ENCODE results near the gene SLC51A.

The SLC51A gene

GRCh38 chr3:196263819-196264218 lies 47.5 kb downstream of the SLC51A start:
- no peak for DNase-seq (ENCODE audit: low read depth)
- no peak overlapping the region for H3K4me3 ChIP-seq (ENCODE audit: low read depth, low read length)
- TF ChIP-seq, protein P1, sequence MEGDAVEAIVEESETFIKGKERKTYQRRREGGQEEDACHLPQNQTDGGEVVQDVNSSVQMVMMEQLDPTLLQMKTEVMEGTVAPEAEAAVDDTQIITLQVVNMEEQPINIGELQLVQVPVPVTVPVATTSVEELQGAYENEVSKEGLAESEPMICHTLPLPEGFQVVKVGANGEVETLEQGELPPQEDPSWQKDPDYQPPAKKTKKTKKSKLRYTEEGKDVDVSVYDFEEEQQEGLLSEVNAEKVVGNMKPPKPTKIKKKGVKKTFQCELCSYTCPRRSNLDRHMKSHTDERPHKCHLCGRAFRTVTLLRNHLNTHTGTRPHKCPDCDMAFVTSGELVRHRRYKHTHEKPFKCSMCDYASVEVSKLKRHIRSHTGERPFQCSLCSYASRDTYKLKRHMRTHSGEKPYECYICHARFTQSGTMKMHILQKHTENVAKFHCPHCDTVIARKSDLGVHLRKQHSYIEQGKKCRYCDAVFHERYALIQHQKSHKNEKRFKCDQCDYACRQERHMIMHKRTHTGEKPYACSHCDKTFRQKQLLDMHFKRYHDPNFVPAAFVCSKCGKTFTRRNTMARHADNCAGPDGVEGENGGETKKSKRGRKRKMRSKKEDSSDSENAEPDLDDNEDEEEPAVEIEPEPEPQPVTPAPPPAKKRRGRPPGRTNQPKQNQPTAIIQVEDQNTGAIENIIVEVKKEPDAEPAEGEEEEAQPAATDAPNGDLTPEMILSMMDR (IDR thresholded peaks at IDR 0.05; ENCODE audit: insufficient read depth, low read depth, low read length, missing control alignments), result no peak

DNA sequence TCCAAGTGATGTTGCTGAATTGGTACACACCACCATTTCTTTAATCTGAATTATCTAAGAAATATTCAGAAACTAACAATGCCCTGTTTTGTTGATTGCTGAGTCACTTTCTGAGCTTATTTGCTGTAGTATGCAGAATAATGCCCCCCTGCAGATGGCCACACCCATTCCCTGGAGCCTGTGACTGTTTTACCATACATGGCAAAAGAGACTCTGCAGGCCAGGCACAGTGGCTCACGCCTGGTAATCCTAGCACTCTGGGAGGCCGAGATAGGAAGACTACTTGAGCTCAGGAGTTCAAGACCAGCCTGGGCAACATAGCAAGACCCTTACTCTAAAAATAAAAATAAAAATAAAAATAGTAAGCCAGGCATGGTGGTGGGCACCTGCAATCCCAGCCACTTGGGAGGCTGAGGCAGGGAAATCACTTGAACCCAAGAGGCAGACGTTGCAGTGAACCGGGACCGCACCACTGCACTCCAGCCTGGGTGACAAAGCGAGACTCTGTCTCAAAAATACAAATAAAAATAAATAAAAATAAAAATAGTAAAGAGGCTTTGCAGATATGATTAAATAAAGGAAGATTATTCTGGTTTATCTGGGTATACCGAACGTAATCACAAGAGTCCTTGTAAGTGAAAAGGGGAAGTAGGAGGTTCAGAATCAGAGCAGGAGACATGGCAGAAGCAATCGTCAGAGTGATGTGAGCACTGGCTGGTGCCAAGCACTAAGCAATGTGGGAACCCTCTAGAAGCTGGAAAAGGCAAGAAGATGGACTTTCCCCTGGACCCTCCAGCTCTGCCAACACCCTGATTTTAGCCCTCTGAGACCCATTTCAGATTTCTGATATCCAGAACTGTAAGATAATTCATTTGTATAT lies 52.2 kb downstream of the SLC51A start:
- TF ChIP-seq, protein P1 (IDR thresholded peaks at IDR 0.05; ENCODE audit: insufficient read depth, low read depth, low read length, missing control alignments), result no peak
- no peak for DNase-seq (ENCODE audit: low read depth)
- no peak overlapping the region for H3K4me3 ChIP-seq (ENCODE audit: low read depth, low read length)

DNA sequence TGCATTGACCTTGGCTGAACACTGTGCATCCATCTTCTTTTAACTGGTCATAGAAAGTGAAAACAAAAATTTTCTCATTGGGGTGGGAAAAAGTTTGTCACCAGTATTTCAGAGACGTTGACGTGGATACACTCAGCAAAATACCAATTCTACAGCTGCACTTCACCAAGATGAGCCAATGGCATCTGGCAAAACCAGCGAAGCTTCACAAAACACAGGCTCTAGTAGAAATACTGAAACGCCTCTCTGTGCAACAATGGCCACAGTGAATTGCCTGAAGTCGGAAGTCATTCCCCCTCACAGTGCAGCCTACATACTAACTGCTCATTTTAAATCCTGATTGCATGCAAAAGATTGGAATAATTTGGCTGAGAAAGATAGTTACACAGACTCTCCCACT lies 54.2 kb downstream of the SLC51A start:
- no peak for DNase-seq (ENCODE audit: low read depth)
- TF ChIP-seq, protein P1 (IDR thresholded peaks at IDR 0.05; ENCODE audit: insufficient read depth, low read depth, low read length, missing control alignments), result no peak
- no peak overlapping the region for H3K4me3 ChIP-seq (ENCODE audit: low read depth, low read length)

DNA sequence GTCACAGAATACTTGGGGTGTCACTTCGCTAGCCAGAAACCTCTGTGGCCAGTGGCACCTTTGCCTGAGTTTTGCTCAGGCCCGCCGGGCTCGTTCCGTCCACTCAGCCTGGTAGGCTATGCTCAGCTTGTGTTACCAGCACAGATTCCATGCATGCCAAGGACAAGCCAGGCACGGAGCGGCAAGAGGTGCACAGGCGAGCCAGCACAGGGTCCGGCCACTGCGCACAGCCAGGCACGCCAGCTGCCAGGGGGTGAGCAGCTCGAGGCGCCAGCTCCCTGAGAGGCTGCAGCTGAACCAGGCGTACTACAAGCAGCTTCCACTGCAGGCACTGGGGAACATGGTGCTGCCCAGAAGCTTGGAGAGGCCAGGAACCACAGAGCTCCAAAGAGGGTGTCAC lies 56.5 kb downstream of the SLC51A start:
- DNase-seq (ENCODE audit: low read depth), result no peak
- TF ChIP-seq, protein P1 (IDR thresholded peaks at IDR 0.05; ENCODE audit: insufficient read depth, low read depth, low read length, missing control alignments), result no peak
- H3K4me3 ChIP-seq (ENCODE audit: low read depth, low read length), result no peak overlapping the region

GRCh38 chr3:196273655-196274054 lies 57.3 kb downstream of the SLC51A start:
- DNase-seq (ENCODE audit: low read depth), result no peak
- no peak overlapping the region for H3K4me3 ChIP-seq (ENCODE audit: low read depth, low read length)
- TF ChIP-seq, protein P1 (IDR thresholded peaks at IDR 0.05; ENCODE audit: insufficient read depth, low read depth, low read length, missing control alignments), result no peak

DNA sequence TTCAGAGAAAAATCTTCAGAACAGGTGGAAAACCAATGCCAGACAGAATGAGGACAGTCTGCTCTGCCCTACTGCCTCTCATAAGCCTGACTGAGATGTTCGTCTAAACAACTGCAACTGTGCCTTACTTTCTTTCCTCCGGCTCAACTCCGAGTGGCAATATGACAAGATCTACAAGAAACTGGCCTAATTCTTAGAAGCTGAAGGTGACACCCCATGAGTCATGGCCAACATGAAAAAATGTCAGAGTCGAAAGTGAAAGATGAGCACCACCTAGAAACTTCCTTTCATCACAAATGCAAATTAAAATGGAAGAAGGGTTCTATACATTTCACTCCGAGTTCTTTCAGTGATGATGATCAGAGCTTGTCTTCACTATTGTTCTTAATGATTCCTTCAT lies 58.3 kb downstream of the SLC51A start:
- TF ChIP-seq, protein P1 (IDR thresholded peaks at IDR 0.05; ENCODE audit: insufficient read depth, low read depth, low read length, missing control alignments), result no peak
- H3K4me3 ChIP-seq (ENCODE audit: low read depth, low read length), result peak overlapping the region; percentile 57
- DNase-seq (ENCODE audit: low read depth), result peak; percentile 92

DNA sequence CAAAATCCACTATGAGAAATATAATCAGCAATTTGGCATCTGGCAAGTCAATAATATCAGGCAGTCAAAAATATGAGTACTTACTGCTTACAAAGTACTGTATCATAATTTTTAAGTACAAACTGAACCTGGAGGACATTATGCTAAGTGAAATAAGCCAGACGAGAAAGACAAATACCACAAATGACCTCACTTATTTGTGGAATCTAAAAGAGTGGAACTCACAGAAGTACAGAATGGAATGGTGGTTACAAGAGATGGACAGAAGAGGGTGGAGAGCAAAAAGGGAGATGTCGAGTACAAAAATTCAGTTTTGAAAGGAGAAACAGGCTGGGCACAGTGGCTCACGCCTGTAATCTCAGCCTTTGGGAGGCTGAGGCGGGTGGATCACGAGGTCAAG lies 58.8 kb downstream of the SLC51A start:
- DNase-seq (ENCODE audit: low read depth), result no peak
- TF ChIP-seq, protein P1 (IDR thresholded peaks at IDR 0.05; ENCODE audit: insufficient read depth, low read depth, low read length, missing control alignments), result no peak
- H3K4me3 ChIP-seq (ENCODE audit: low read depth, low read length), result peak overlapping the region; percentile 57
